HEK293 (cell line): ENCODE data around the gene SIRT1.

Experiments used
- KLF10 ChIP-seq: fragments of 450-650 bp; IDR thresholded peaks from 2 replicates; pipeline ENCODE4 v1.5.1; 2018; ENCODE audit warnings: missing biosample characterization, mild to moderate bottlenecking, missing genetic modification characterization
- REST ChIP-seq: fragments of 450-650 bp; formaldehyde crosslinking; IDR thresholded peaks from 2 replicates; pipeline ENCODE4 v1.5.1; 2016; ENCODE audit warnings: missing biosample characterization, missing genetic modification characterization
- ZNF366 ChIP-seq: fragments of 450-650 bp; formaldehyde crosslinking; conservative IDR thresholded peaks from 2 replicates; pipeline ENCODE4 v1.5.1; 2016; ENCODE audit warnings: missing biosample characterization, missing genetic modification characterization
- ZNF621 ChIP-seq: fragments of 450-650 bp; formaldehyde crosslinking; IDR thresholded peaks from 2 replicates; pipeline ENCODE4 v1.5.1; 2017; ENCODE audit warnings: missing biosample characterization, missing genetic modification characterization
- ZNF76 ChIP-seq: fragments of 450-650 bp; formaldehyde crosslinking; IDR thresholded peaks from 2 replicates; pipeline ENCODE4; 2016; ENCODE audit warnings: low read depth, missing biosample characterization, missing genetic modification characterization, borderline replicate concordance
- ZSCAN5A ChIP-seq: fragments of 450-650 bp; formaldehyde crosslinking; IDR thresholded peaks from 2 replicates; pipeline ENCODE4 v1.5.1; 2016; ENCODE audit warnings: missing biosample characterization, missing genetic modification characterization
- TF ChIP-seq, protein P1 (sequence below): fragments of 450-650 bp; formaldehyde crosslinking; IDR thresholded peaks from 2 replicates; pipeline ENCODE4 v1.5.1; 2016; ENCODE audit warnings: missing biosample characterization, missing genetic modification characterization

GRCh38 chr10:67863094-67863493 is 21.4 kb upstream of the SIRT1 start:
- TF ChIP-seq, protein P1, sequence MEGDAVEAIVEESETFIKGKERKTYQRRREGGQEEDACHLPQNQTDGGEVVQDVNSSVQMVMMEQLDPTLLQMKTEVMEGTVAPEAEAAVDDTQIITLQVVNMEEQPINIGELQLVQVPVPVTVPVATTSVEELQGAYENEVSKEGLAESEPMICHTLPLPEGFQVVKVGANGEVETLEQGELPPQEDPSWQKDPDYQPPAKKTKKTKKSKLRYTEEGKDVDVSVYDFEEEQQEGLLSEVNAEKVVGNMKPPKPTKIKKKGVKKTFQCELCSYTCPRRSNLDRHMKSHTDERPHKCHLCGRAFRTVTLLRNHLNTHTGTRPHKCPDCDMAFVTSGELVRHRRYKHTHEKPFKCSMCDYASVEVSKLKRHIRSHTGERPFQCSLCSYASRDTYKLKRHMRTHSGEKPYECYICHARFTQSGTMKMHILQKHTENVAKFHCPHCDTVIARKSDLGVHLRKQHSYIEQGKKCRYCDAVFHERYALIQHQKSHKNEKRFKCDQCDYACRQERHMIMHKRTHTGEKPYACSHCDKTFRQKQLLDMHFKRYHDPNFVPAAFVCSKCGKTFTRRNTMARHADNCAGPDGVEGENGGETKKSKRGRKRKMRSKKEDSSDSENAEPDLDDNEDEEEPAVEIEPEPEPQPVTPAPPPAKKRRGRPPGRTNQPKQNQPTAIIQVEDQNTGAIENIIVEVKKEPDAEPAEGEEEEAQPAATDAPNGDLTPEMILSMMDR (tag by site-specific recombination) = no peak
- TF ChIP-seq REST (tag by site-specific recombination) (no peak), KLF10 (no peak), ZNF621 (tag by site-specific recombination) (no peak), ZSCAN5A (tag by site-specific recombination) (no peak), ZNF76 (tag by site-specific recombination) (no peak), ZNF366 (no peak)
